ENCODE results near the gene CD53.
A peak's percentile ranks its signal among the peaks of the same experiment; 100 is the strongest.

The CD53 gene

GRCh38 chr1:110914676-110915075 is 41.7 kb downstream of the CD53 start:
- no peak overlapping the region for H3K27ac ChIP-seq (ENCODE audit: low read depth, low read length, poor library complexity, severe bottlenecking)

GRCh38 chr1:110915804-110916203 is 42.9 kb downstream of the CD53 start:
- H3K79me2 ChIP-seq (ENCODE audit: insufficient read depth, low read length): no peaks in the 10 kb centered on the region
- TF ChIP-seq EZH2 (IDR thresholded peaks at IDR 0.05; ENCODE audit: borderline replicate concordance, low read length) (no peak), CTCF (IDR thresholded peaks at IDR 0.05; ENCODE audit: low read length) (no peak)

More at GRCh38 chr1:110914676-110915075, 41.7 kb downstream of the CD53 start:
- Histone ChIP-seq H3K4me2 (ENCODE audit: low read length) (no peak overlapping the region), H3K9ac (ENCODE audit: low read length) (no peak overlapping the region), H4K20me1 (ENCODE audit: insufficient read depth, low read length) (no peaks in the 10 kb centered on the region), H3K9me3 (ENCODE audit: low read length) (no peaks in the 10 kb centered on the region), H3F3A (ENCODE audit: insufficient read depth, low read length) (no peaks in the 10 kb centered on the region), H3K27me3 (ENCODE audit: insufficient read depth, low read length) (no peaks in the 10 kb centered on the region), H3K9me2 (ENCODE audit: low read depth, low read length) (no peaks in the 10 kb centered on the region), H3K36me3 (ENCODE audit: insufficient read depth, low read length) (no peaks in the 10 kb centered on the region), H3K79me2 (ENCODE audit: insufficient read depth, low read length) (no peaks in the 10 kb centered on the region), H3K4me3 (ENCODE audit: low read depth, low read length, poor library complexity, severe bottlenecking) (no peak overlapping the region), H2AFZ (ENCODE audit: low read length) (no peak overlapping the region), H3K4me1 (ENCODE audit: insufficient read depth, low read length, severe bottlenecking) (peaks cover 13% of the 10 kb centered on the region)
- TF ChIP-seq EZH2 (IDR thresholded peaks at IDR 0.05; ENCODE audit: borderline replicate concordance, low read length) (no peak), CTCF (IDR thresholded peaks at IDR 0.05; ENCODE audit: low read length) (no peak)

GRCh38 chr1:110916274-110916668 is 43.3 kb downstream of the CD53 start:
- H3K79me2 ChIP-seq (ENCODE audit: insufficient read depth, low read length): no peaks in the 10 kb centered on the region
- peak overlapping the region; percentile 63 for H3K4me2 ChIP-seq (ENCODE audit: low read length)
- no peaks in the 10 kb centered on the region for H3K9me3 ChIP-seq (ENCODE audit: low read length)
- no peaks in the 10 kb centered on the region for H3K9me2 ChIP-seq (ENCODE audit: low read depth, low read length)
- no peaks in the 10 kb centered on the region for H3K36me3 ChIP-seq (ENCODE audit: insufficient read depth, low read length)
- H2AFZ ChIP-seq (ENCODE audit: low read length): peak overlapping the region; percentile 80; the same call in 1 of the 2 replicates
- H3K27me3 ChIP-seq (ENCODE audit: insufficient read depth, low read length): no peaks in the 10 kb centered on the region
- TF ChIP-seq CTCF (IDR thresholded peaks at IDR 0.05; ENCODE audit: low read length) (no peak), EZH2 (IDR thresholded peaks at IDR 0.05; ENCODE audit: borderline replicate concordance, low read length) (no peak)
- no peaks in the 10 kb centered on the region for H4K20me1 ChIP-seq (ENCODE audit: insufficient read depth, low read length)
- H3K9ac ChIP-seq (ENCODE audit: low read length): peak overlapping the region; percentile 37; the same call in 1 of the 2 replicates
- no peak overlapping the region for H3K27ac ChIP-seq (ENCODE audit: low read depth, low read length, poor library complexity, severe bottlenecking)
- peak overlapping the region; percentile 36 for H3K4me3 ChIP-seq (ENCODE audit: low read depth, low read length, poor library complexity, severe bottlenecking)
- H3F3A ChIP-seq (ENCODE audit: insufficient read depth, low read length): no peaks in the 10 kb centered on the region
- H3K4me1 ChIP-seq (ENCODE audit: insufficient read depth, low read length, severe bottlenecking): peaks cover 13% of the 10 kb centered on the region

More at GRCh38 chr1:110915804-110916203, 42.9 kb downstream of the CD53 start:
- peaks cover 13% of the 10 kb centered on the region for H3K4me1 ChIP-seq (ENCODE audit: insufficient read depth, low read length, severe bottlenecking)
- no peaks in the 10 kb centered on the region for H3K9me2 ChIP-seq (ENCODE audit: low read depth, low read length)
- H3F3A ChIP-seq (ENCODE audit: insufficient read depth, low read length): no peaks in the 10 kb centered on the region
- H3K27me3 ChIP-seq (ENCODE audit: insufficient read depth, low read length): no peaks in the 10 kb centered on the region
- H3K9me3 ChIP-seq (ENCODE audit: low read length): no peaks in the 10 kb centered on the region
- no peak overlapping the region for H3K4me2 ChIP-seq (ENCODE audit: low read length)
- H4K20me1 ChIP-seq (ENCODE audit: insufficient read depth, low read length): no peaks in the 10 kb centered on the region
- H3K4me3 ChIP-seq (ENCODE audit: low read depth, low read length, poor library complexity, severe bottlenecking): no peak overlapping the region
- no peaks in the 10 kb centered on the region for H3K36me3 ChIP-seq (ENCODE audit: insufficient read depth, low read length)
- H2AFZ ChIP-seq (ENCODE audit: low read length): no peak overlapping the region
- no peak overlapping the region for H3K27ac ChIP-seq (ENCODE audit: low read depth, low read length, poor library complexity, severe bottlenecking)
- H3K9ac ChIP-seq (ENCODE audit: low read length): no peak overlapping the region
